Smooth muscle cell (in vitro differentiated cells): Measurements from ENCODE around the gene ADAP1. TPM values are rescaled to one million over a fixed set of nuclear protein-coding genes. Genes with fewer than 3 reads are reported as not detected.

Source experiments
- DNase-seq: peaks from one replicate; lab custom pipeline; 2025; ENCODE audit not compliant: unreplicated experiment; lab: John Stamatoyannopoulos, UW
- H2AFZ ChIP-seq: fragments of 200-600 bp; sonication (generic); 2 replicates; pipeline ENCODE4 v1.6.0; 2016; ENCODE audit warnings: antibody characterized with exemption, low read depth, mild to moderate bottlenecking
- H3F3A ChIP-seq: fragments of 200-600 bp; sonication (generic); 2 replicates; pipeline ENCODE4 v1.6.0; 2017; ENCODE audit warnings: antibody characterized with exemption, low read depth
- H3K27ac ChIP-seq: fragments of 200-600 bp; sonication (generic); 2 replicates; pipeline ENCODE4 v1.5.1; 2016; ENCODE audit warnings: low read depth, mild to moderate bottlenecking
- H3K27me3 ChIP-seq: fragments of 200-600 bp; sonication (generic); 2 replicates; pipeline ENCODE4 v1.6.1; 2016; ENCODE audit warnings: low read depth, mild to moderate bottlenecking
- H3K36me3 ChIP-seq: fragments of 200-600 bp; sonication (generic); 2 replicates; pipeline ENCODE4 v1.5.1; 2016; ENCODE audit warnings: low read depth
- H3K4me1 ChIP-seq: fragments of 200-600 bp; sonication (generic); 2 replicates; pipeline ENCODE4 v1.5.1; 2016; ENCODE audit warnings: low read depth
- H3K4me2 ChIP-seq: fragments of 200-600 bp; sonication (generic); 2 replicates; pipeline ENCODE4 v1.6.0; 2016; ENCODE audit warnings: mild to moderate bottlenecking
- H3K4me3 ChIP-seq: fragments of 200-600 bp; sonication (generic); 2 replicates; pipeline ENCODE4 v1.5.1; 2016; ENCODE audit warnings: mild to moderate bottlenecking
- H3K79me2 ChIP-seq: fragments of 200-600 bp; sonication (generic); 2 replicates; pipeline ENCODE4 v1.6.0; 2016; ENCODE audit warnings: low read depth, mild to moderate bottlenecking
- H3K9ac ChIP-seq: fragments of 200-600 bp; sonication (generic); 2 replicates; pipeline ENCODE4 v1.6.0; 2016; ENCODE audit warnings: low read depth
- H3K9me3 ChIP-seq: fragments of 200-600 bp; sonication (generic); replicated peaks from 2 replicates; pipeline ENCODE4 v1.5.1; 2016; ENCODE audit warnings: low read depth
- H4K20me1 ChIP-seq: fragments of 200-600 bp; sonication (generic); 2 replicates; pipeline ENCODE4 v1.6.0; 2016; ENCODE audit warnings: low read depth
- CTCF ChIP-seq: fragments of 200-600 bp; sonication (generic); IDR thresholded peaks from 2 replicates; pipeline ENCODE4 v1.5.1; 2017; ENCODE audit warnings: borderline replicate concordance, mild to moderate bottlenecking, antibody characterized with exemption; ENCODE audit not compliant: insufficient read depth, poor library complexity, severe bottlenecking
- WGBS: methylation state at CpG from one replicate; pipeline ENCODE4 v1.1.7; 2016; ENCODE audit warnings: low lambda C conversion rate; 5-methylcytosine and 5-hydroxymethylcytosine counted together
- polyA plus RNA-seq: library from polyadenylated mRNA; unstranded; fragments of >200 nt; fragmentation: Nextera tagmentation; extraction: Ambion mirVana; gene quantifications from 2 replicates; pipeline ENCODE4 v1.2.1, GENCODE V29; 2016
- total RNA-seq: library from RNA; depleted of rRNA; stranded (reverse); fragments of >200 nt; gene quantifications from 2 replicates; pipeline ENCODE4 v1.2.3, GENCODE V29; 2014

ADAP1 gene
- total and polyA plus RNA-seq, 2 experiments from 2014 or later, result 1.3 to 2.0 TPM

DNA sequence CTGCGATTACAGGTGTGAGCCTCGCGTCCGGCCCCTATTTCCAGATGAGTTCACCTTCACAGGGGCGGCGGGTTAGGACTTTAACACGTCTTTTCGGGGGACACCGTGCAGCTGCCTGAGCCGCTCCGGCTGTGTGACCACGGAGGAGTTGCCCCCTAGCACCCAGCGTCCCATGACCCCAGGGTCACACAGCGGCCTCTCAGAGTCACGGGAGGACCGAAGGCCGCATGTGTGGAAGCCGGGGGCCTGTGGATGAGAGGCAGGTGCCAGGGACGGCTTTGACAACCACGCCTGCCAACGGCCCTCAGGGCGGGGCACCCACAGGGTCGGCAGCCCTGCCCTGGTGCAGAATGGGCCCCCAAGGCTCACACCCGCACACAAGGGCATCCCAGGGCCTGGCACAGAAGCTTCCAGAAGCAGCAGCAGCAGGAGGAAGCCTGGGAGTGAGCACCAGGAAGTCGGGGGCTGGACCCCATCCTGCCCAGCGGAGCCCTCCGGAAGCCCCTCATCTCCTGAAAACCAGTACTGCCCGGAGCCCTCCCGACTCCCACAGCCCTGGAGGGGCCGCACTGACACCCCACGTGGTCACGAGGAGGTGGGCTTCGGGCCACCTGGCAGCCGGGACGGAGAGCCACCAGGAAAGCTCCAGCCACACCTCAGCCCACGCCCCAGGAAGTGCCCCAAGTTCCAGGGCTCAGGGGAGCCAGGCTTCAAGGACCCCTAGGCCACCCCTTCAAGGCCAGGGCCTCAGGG lies 32.7 kb downstream of the ADAP1 start:
- H3K4me1 ChIP-seq, result no peaks in the 10 kb centered on the region
- H3K4me3 ChIP-seq, result no peak overlapping the region
- H3K9ac ChIP-seq, result no peak overlapping the region
- no peaks in the 10 kb centered on the region for H4K20me1 ChIP-seq
- no peaks in the 10 kb centered on the region for H3F3A ChIP-seq
- no peak for DNase-seq
- no peaks in the 10 kb centered on the region for H3K79me2 ChIP-seq
- no peak overlapping the region for H3K4me2 ChIP-seq
- WGBS, result 90% methylated on average over 36 of the region's 36 CpGs
- no peak overlapping the region for H3K27ac ChIP-seq
- H2AFZ ChIP-seq, result no peak overlapping the region
- no peaks in the 10 kb centered on the region for H3K36me3 ChIP-seq
- H3K27me3 ChIP-seq, result no peaks in the 10 kb centered on the region
- no peak for TF ChIP-seq CTCF
- no peaks in the 10 kb centered on the region for H3K9me3 ChIP-seq

DNA sequence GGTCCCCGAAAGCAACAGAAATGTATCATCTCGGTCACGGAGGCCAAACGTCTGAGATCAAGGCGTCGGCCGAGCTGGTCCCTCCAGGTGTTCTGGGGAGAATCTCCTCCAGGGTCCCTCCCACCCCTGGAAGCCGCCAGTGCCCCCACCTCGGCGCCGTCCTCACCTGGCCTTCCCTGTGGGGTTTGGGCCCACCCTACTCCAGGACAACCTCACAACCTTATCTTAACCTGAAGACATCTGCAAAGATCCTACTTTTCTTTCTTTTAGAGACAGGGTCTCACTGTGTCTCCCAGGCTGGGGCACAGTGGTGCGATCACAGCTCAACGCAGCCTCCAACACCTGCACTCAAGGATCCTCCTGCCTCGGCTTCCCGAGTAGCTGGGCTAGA lies 33.4 kb downstream of the ADAP1 start:
- WGBS, result 90% methylated on average over 15 of the region's 15 CpGs
- DNase-seq, result no peak

DNA sequence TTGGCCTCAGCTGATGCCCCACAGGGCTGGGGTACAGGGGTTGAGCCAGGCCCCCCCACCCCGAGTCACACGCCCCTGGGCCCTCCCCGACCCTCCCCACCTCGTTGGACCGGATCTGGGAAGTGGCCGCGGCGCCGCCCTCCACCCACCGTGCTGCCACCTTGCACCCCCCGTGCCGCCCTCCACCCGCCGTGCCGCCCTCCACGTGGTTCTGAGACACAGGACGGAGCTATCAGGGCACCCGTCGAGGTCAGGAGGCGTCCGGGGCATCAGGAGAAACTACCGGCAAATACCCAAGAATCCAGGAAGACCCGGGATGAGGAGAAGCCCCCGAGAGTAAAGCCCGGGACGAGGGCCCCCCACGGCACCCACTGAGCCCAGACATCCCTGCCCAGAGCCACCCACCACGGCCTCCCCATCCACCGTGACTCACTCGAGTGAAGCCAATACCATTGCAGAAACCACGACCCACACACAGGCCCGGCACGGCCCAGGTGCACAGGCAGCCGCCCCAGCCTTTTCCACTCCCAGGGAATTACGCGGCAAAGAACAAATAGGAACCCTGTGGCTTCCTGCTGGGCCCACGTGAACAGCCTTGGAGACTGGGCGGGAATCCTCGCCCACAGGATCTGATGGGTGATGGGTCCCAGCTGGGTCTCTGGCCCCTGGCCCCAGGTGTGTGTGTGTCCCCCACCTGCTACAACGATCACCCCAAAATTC lies 34.0 kb downstream of the ADAP1 start:
- Histone ChIP-seq H3K4me3 (no peak overlapping the region), H3K27ac (no peak overlapping the region), H3K9ac (no peak overlapping the region), H3K36me3 (no peaks in the 10 kb centered on the region), H3K79me2 (no peaks in the 10 kb centered on the region), H3K27me3 (no peaks in the 10 kb centered on the region), H3F3A (no peaks in the 10 kb centered on the region), H4K20me1 (no peaks in the 10 kb centered on the region), H2AFZ (no peak overlapping the region), H3K4me2 (no peak overlapping the region), H3K4me1 (no peaks in the 10 kb centered on the region), H3K9me3 (no peaks in the 10 kb centered on the region)
- WGBS, result 89% methylated on average over 20 of the region's 40 CpGs
- no peak for TF ChIP-seq CTCF
- no peak for DNase-seq

More for the DNA sequence above, 33.4 kb downstream of the ADAP1 start:
- Histone ChIP-seq H4K20me1 (no peaks in the 10 kb centered on the region), H3K36me3 (no peaks in the 10 kb centered on the region), H3K27ac (no peak overlapping the region), H3F3A (no peaks in the 10 kb centered on the region), H3K4me1 (no peaks in the 10 kb centered on the region), H3K9ac (no peak overlapping the region), H2AFZ (no peak overlapping the region), H3K9me3 (no peaks in the 10 kb centered on the region), H3K79me2 (no peaks in the 10 kb centered on the region), H3K27me3 (no peaks in the 10 kb centered on the region), H3K4me2 (no peak overlapping the region), H3K4me3 (no peak overlapping the region)
- TF ChIP-seq CTCF, result no peak
